Measurements from ENCODE around the gene TRAF4.

DNA sequence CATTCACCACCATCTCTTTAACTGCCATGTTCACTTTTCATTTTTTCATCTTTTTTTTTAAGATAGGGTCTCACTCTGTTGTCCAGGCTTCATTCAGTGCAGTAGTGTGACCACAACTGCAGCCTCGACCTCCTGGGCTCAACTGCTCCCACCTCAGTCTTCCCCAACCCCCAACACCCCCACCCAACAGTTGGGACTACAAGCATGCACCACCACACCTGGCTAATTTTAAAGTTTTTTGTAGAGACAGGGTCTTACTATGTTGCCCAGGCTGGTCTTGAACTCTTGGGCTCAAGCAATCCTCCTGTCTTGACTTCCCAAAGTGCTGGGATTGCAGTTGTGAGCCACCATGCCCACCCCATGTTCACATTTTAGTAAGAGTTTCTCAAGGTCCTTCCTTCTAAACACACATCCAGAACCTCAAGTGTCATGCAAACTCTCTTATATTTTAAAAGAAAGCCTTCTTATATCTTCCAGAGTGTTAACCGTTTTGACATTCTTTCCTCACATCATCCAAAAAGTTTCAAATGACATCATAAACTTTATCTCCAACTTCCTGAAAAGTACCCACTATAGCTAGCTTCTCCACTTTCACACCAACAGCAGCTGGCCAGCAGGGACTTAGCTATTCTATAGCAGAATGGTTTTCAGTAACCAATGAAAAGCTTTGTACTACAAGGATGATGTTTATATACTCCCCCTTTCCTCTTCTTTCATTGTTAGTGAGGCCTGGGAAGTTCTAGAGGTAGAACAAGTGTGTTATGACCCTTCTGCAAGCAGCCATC lies 49.3 kb downstream of the TRAF4 start:
- TF ChIP-seq, protein P1, sequence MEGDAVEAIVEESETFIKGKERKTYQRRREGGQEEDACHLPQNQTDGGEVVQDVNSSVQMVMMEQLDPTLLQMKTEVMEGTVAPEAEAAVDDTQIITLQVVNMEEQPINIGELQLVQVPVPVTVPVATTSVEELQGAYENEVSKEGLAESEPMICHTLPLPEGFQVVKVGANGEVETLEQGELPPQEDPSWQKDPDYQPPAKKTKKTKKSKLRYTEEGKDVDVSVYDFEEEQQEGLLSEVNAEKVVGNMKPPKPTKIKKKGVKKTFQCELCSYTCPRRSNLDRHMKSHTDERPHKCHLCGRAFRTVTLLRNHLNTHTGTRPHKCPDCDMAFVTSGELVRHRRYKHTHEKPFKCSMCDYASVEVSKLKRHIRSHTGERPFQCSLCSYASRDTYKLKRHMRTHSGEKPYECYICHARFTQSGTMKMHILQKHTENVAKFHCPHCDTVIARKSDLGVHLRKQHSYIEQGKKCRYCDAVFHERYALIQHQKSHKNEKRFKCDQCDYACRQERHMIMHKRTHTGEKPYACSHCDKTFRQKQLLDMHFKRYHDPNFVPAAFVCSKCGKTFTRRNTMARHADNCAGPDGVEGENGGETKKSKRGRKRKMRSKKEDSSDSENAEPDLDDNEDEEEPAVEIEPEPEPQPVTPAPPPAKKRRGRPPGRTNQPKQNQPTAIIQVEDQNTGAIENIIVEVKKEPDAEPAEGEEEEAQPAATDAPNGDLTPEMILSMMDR (IDR thresholded peaks at IDR 0.05; ENCODE audit: poor library complexity, severe bottlenecking), result no peak
- no peak for TF ChIP-seq POLR2AphosphoS5 (IDR thresholded peaks at IDR 0.05)
- TF ChIP-seq RAD21 (conservative IDR thresholded peaks at IDR 0.05), result no peak
- TF ChIP-seq EZH2 (IDR thresholded peaks at IDR 0.05; ENCODE audit: borderline replicate concordance, insufficient read depth, low read length, poor library complexity, severe bottlenecking), result no peak

Data from neural cell (in vitro differentiated cells).